Measurements from ENCODE around the gene VAMP8.

The VAMP8 gene

GRCh38 chr2:85534099-85534498 lies 43.3 kb upstream of the VAMP8 start:
- no peak for ATAC-seq (ENCODE audit: low read depth)
- Histone ChIP-seq H3K36me3 (ENCODE audit: low read depth) (peaks cover under 1% of the 10 kb centered on the region; the same call in 1 of the 2 replicates), H3K27ac (ENCODE audit: poor library complexity, severe bottlenecking) (no peak overlapping the region), H3K9me3 (ENCODE audit: severe bottlenecking) (no peaks in the 10 kb centered on the region), H3K4me1 (ENCODE audit: insufficient read depth, poor library complexity, severe bottlenecking) (peaks cover 14% of the 10 kb centered on the region), H3K27me3 (ENCODE audit: insufficient read depth, poor library complexity, severe bottlenecking) (no peaks in the 10 kb centered on the region), H3K4me3 (ENCODE audit: severe bottlenecking) (no peak overlapping the region)
- TF ChIP-seq CTCF (IDR thresholded peaks at IDR 0.05; ENCODE audit: poor library complexity, severe bottlenecking): no peak
- DNase-seq (ENCODE audit: low spot score): no peak

GRCh38 chr2:85534881-85535280 lies 42.5 kb upstream of the VAMP8 start:
- Histone ChIP-seq H3K36me3 (ENCODE audit: low read depth) (peaks cover 8% of the 10 kb centered on the region), H3K4me1 (ENCODE audit: insufficient read depth, poor library complexity, severe bottlenecking) (peaks cover 14% of the 10 kb centered on the region), H3K4me3 (ENCODE audit: severe bottlenecking) (no peak overlapping the region), H3K9me3 (ENCODE audit: severe bottlenecking) (no peaks in the 10 kb centered on the region), H3K27ac (ENCODE audit: poor library complexity, severe bottlenecking) (no peak overlapping the region), H3K27me3 (ENCODE audit: insufficient read depth, poor library complexity, severe bottlenecking) (no peaks in the 10 kb centered on the region)
- TF ChIP-seq CTCF (IDR thresholded peaks at IDR 0.05; ENCODE audit: poor library complexity, severe bottlenecking): no peak
- DNase-seq (ENCODE audit: low spot score): no peak
- ATAC-seq (ENCODE audit: low read depth): no peak

- peak; percentile 24; the same call in 1 of the 3 replicates for ATAC-seq (ENCODE audit: low read depth)
- TF ChIP-seq CTCF (IDR thresholded peaks at IDR 0.05; ENCODE audit: poor library complexity, severe bottlenecking): no peak
- Histone ChIP-seq H3K4me1 (ENCODE audit: insufficient read depth, poor library complexity, severe bottlenecking) (peaks cover 17% of the 10 kb centered on the region), H3K27me3 (ENCODE audit: insufficient read depth, poor library complexity, severe bottlenecking) (no peaks in the 10 kb centered on the region), H3K4me3 (ENCODE audit: severe bottlenecking) (no peak overlapping the region), H3K27ac (ENCODE audit: poor library complexity, severe bottlenecking) (peak overlapping the region; percentile 86), H3K9me3 (ENCODE audit: severe bottlenecking) (no peaks in the 10 kb centered on the region), H3K36me3 (ENCODE audit: low read depth) (peaks cover 24% of the 10 kb centered on the region)
- DNase-seq (ENCODE audit: low spot score): no peak
Observed at GRCh38 chr2:85536479-85536878, 40.9 kb upstream of the VAMP8 start.

- H3K9me3 ChIP-seq (ENCODE audit: severe bottlenecking): no peaks in the 10 kb centered on the region
- H3K4me1 ChIP-seq (ENCODE audit: insufficient read depth, poor library complexity, severe bottlenecking): peaks cover 31% of the 10 kb centered on the region
- H3K4me3 ChIP-seq (ENCODE audit: severe bottlenecking): peak overlapping the region; percentile 97
- DNase-seq (ENCODE audit: low spot score) (no peak), ATAC-seq (ENCODE audit: low read depth) (peak; percentile 1; the same call in 2 of the 3 replicates)
- no peak for TF ChIP-seq CTCF (IDR thresholded peaks at IDR 0.05; ENCODE audit: poor library complexity, severe bottlenecking)
- peak overlapping the region; percentile 86 for H3K27ac ChIP-seq (ENCODE audit: poor library complexity, severe bottlenecking)
- no peaks in the 10 kb centered on the region for H3K27me3 ChIP-seq (ENCODE audit: insufficient read depth, poor library complexity, severe bottlenecking)
- H3K36me3 ChIP-seq (ENCODE audit: low read depth): peaks cover 38% of the 10 kb centered on the region
Observed at GRCh38 chr2:85537600-85538506, 39.5 kb upstream of the VAMP8 start.

Data from RWPE2 (cell line).